GM18951 (cell line): ENCODE measurements around the gene LARP4B.

Experiments
- POLR2A ChIP-seq: IDR thresholded peaks from 4 replicates; pipeline ENCODE4 v1.6.1; 2011; ENCODE audit warnings: mild to moderate bottlenecking; ENCODE audit not compliant: insufficient read length, insufficient read depth; ENCODE audit errors: extremely low read depth
- in situ Hi-C: fragments of 300-500 bp; cut with MboI; formaldehyde crosslinking; loops from one replicate; pipeline ENCODE4 v1.12.0; 2022; ENCODE audit warnings: low sequenced_read_pairs, mixed read lengths, inconsistent platforms; ENCODE audit not compliant: unreplicated experiment

The LARP4B gene

DNA sequence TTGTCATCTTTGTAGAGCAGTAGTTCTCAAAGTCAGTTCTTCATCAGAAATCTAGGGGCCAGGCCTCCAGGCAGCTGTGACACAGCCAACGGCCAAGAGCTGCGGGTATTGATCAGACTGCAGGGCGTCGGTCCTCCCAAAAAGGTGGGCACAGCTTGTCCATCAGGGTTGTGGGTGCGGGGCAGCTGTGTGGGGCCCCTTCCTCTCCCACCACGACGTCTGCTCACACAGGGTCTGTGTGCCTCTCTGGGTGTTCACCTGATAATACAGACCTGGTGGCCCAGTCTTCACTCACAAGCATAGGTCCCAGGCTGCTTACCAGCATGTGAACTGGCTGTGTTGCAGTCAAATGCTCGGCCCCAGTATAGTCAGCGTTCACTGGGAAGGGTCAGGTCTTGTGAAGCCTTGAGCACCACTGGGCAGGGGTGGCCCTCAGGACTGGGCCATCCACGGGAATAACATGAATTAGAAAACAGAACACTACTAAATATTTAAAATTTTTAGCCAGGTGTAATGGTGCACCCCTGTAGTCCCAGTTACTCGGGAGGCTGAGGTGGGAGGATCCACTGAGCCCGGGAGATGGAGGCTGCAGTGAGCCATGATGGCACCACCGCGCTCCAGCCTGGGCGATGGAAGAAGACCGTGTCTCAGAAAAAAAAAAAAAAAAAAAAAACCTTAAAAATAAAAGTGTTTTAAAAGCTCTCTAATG is 139.3 kb downstream of the LARP4B start:
- in situ Hi-C loops = no loop called here

DNA sequence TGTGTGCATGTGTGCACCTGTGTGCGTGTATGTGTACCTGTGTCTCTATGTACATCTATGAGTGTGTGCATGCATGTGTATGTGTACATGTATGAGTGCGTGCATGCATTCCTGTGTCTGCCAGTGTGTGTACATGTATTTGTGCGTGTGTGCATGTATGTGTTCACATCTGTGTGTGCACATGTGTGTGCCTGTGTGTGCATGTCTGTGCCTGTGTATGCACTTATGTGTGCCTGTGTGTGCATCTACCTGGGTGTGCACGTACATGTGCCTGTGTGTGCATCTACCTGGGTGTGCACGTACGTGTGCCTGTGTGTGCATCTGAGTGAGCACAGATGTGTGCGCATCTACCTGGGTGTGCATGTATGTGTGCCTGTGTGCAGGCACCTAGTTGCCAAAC is 139.9 kb downstream of the LARP4B start:
- in situ Hi-C loops = no loop called here
- no peak for TF ChIP-seq POLR2A

More for the DNA sequence above, 139.3 kb downstream of the LARP4B start:
- TF ChIP-seq POLR2A = no peak

DNA sequence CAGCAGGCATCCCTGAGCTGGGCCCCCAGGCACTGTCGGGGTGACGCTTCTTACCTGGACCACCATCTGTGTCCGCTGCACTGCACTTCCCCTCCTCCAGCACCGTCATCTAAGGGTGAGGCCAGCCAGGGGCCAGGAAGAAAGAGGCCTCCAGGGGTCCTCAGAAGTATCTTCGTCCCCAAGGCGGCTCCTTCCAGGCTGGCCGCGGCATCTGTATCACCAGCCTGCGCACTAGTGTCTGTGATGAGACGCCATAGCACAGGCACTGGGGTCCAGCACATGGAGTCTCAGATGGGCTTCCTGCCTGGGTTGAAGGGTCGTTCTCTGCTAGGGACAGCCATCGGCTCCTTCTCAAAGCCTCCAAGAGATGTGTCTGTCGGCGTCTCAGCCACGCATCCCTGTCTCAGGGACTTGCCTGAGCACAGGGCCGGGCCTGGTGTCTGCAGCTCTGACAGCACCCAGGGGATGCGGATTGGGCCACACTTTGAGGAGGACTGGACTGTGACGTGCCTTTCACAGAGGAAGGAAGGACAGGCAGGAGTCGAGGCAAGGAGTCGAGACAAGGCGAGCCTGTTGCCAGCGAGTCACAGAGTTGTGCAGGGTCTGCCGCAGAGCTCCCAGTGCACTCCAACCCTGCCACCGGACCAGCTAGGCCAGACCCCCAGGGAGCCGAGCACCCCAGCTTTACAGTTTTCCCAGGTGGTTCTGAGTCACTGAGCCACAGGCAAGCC is 140.5 kb downstream of the LARP4B start:
- no peak for TF ChIP-seq POLR2A
- in situ Hi-C loops = no loop called here

DNA sequence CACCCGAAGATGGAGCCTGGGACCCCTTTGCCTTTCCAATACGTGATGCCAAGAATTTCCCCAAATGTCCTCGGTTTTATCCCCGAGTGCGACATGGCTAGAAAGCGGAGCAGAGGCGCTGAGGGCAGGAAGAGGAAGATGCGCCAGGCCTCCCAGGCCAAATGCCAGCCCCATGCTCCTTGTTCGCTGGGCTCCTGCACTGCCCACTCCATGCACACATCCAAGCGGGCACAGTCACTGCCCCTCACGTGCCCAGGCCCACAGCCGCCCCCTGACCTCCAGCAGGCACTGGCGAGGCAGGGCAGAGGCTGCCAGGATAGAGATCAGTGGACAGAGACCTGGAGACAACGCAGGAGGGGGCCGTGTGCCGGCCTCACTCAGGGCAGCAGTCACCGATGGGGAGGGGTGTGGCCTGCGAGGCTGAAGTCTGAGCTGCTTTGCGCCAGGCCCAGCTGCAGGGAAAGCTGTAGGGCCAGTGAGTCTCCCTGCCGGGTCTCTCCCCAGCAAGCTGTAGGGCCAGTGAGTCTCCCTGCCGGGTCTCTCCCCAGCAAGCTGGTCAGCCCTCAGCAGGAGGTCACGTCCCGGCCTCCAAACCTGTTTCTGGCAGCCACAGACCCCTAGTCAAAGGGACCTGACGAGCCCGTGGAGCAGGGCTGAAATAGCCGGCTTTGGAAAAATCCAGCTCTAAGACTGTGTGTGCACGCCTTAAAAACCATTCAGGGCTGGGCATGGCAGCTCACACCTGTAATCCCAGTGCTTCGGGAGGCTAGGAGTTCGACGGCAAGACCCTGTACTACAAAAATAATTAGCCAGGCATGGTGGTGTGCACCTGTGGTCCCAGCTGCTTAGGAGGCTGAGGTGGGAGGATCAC is 141.4 kb downstream of the LARP4B start:
- no peak for TF ChIP-seq POLR2A
- in situ Hi-C loops = no loop called here

DNA sequence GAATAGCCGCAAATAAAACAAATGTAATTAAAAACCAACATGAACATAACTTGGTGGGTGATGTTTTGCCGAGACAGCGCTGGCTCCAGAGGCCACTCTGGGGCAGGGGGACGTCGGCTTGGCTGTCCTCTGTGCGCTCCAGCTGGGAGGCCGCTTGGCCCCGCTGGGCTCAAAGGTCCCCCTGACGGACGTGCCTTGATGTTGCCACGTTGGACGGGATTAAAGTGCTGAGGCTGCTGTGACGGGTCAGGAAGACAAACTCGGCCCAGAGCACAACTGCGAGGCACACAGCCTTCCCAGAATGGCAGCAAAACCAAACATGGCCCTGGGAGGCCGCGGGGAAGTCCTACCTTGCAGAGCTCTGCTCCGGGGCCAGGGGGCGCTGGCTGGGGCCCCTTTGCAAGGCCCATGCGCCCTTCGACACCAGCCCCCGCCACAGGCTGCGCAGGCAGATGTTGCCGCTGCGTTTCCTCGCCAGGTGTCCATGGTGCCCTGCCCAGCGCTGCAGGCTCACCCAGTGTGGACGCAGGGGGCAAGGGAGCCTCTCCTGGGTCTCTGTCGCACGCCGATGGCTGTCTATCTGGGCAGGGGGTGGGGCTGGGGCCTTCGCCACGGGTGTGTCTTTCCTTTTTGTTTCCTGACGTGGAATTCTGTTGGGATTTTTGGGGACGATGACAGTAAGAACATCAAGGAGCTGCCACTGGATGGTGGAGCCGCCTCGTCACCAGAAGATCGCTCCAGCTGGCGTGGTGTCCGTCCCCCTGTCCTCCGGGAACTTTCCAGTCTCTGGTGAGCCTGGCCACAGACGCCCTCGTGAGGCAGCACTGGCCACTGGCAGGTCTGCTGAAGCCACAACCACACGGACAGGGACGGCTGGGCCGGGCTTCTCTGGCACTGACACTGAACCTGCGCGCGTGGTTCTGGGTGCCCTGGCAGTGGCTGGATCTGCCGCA is 142.4 kb downstream of the LARP4B start:
- in situ Hi-C loops = no loop called here
- TF ChIP-seq POLR2A = no peak

DNA sequence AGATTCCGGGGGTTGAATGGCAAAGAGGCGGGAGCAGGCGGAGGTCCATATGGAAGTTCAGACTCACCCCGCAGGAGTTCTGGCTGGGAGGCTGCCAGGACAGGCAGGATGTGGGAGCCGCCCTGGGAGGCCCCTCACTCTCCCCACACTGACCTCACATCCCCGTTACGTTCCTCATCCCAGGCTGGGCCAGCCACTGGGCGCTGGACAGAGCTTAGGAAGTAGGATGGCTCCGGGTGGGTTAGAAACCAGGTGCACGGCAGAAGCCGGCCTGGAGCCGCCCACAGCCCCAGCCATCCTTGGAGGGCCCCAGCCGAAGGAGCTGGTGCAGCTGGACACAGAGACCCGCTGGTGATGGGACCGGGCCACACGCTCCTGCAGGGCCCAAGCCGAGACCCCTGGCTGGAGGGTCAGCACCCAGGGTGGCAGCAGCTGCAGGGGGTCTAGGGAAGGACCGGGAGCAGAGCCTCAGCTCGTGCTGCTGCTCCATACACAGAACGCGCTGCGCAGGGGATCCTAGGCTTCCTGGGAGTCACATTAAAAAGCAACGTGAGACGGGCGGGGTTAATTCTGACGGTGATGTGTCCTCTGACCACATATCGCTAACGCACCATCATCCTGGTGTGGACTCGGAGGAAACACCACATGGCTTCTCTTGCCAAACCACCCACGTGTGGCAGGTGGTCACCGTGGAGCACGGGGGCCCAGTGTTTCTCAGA is 143.4 kb downstream of the LARP4B start:
- no peak for TF ChIP-seq POLR2A
- in situ Hi-C loops = no loop called here

DNA sequence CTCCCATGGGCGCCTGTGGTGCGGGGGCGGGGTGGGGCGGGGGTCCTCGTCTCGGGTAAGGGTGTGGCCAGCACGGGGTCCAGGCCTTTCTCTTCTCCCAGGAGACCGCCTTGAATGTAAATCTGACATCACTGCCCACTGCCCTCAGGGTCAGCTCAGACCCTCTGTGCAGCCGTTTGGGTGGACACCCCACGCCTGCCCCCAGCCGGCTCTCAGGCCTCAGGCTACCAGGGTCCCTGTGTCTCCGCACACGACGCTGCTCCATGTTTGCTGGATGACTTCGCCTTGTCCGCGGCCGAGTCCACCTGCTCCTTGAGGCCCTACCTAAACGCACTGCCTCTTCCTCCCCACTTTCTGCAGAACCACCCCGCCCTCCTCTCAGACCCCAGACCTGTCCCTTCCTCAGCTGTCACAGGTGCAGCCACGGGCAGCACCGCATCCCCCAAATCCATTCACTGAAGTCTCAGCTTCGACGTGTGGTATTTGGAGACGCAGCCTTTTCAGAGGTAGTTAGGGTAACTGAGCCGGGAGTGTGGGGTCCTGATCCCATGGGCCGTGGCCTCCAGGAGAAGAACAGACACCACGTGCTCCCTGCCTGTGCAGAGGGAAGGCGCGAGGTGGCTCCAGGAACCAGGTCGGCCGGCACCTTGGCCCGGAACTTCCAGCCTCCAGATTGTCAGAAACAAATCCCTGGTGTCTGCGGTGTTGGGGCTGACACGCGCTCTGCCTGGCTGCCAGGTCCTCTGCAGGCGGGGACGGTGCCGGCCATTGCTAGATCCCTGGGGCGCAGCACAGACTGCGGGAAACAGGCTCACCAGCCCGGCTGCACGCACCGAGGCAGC is 144.7 kb downstream of the LARP4B start:
- in situ Hi-C loops = no loop called here
- no peak for TF ChIP-seq POLR2A

DNA sequence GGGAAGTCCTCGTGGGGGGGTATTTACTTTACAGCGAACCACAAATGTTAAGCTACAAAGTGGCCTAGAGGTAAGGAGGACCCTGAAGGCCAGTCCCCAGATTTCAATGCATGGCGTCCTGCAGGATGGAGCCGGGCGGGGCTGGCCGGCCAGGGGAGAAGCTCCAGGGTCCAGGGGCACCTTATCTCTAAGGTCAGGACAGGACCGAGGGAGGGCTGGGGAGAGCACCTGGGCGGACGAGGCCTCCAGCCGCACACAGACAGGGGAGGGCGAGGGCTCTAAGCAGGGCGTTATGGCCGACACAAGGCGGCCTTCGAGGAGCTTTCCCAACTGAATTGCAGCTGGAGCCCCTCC is 145.7 kb downstream of the LARP4B start:
- TF ChIP-seq POLR2A = no peak
- in situ Hi-C loops = no loop called here

DNA sequence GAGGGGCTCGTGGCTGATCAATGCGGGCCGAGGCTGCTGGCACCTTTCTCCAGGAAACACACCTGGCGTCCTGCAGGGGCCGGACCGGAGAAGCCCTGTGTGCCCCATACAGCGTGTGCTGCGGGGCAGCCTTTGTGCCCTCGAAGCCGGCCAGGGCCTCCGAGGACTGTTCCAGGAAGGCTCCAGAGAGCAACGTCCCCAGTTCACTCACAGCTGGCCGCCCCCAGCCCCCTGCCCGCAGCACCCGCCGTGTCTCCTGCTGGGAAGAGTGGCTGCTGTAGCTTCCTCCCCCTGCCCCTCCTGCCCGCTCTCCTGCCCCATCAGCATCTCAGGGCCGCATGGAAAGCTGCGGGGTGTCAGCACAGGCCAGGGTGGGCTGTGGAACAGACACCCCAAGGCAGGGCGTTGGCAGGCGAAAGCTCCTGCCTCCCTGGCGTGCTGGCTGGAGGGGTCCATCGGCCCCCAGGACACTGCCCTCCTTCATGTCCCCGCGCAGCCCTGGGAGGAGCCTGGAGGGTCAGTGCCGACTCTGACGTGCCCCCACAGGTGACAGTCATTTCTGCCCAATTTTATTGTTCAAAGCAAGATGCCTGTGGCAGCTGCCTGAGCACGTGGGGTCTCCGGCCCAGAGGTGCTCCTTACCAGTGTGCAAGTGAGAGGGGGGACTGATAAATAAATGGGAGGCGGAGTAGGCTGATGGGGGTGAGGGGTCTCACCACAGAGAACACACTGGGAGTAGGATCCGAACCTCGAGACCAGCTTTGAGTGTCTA is 146.2 kb downstream of the LARP4B start:
- TF ChIP-seq POLR2A = no peak
- in situ Hi-C loops = no loop called here

DNA sequence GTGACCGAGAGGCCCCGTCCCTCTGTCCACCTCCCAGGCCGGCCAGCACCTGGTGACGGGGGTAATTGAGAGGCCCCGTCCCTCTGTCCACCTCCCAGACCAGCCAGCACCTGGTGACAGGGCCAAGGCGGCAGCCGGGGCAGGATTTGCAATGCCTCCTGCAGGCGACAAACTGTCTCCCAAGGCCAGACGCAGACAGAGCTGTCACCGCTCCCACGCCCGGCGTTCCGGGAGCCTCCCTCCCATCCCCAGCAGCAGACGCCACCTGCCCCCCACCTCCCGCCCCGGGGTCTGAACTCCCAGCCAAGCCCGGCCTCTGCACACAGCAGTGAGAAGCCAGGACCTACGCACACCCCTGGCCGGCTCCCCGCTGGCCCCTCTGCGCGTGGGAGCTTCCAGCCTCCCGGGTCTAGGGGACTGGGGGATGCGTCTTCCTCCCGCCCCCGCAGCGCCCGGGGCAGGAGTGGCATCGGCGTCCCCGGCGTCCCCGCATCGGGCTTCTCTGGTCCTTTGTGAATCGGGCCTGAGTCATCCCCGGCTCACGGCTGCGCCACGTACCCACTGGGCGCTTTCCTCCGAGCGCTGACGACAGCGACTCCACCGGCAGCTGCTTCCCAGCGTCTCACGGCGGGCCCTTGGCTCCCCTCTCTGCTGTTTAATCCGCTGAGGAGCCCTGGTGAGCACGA is 147.0 kb downstream of the LARP4B start:
- in situ Hi-C loops = no loop called here
- TF ChIP-seq POLR2A = no peak
